ENCODE measurements around the gene CHST15. TPM values are rescaled to one million over a fixed set of nuclear protein-coding genes. Genes with fewer than 3 reads are reported as not detected.

Gene CHST15
- total and polyA plus RNA-seq, 2 of the 4 experiments (the other 2 are of a cell fraction), result 0.14 to 0.18 TPM

GRCh38 chr10:124000792-124001201, 92.6 kb downstream of the CHST15 start:
- Histone ChIP-seq H3K27ac (ENCODE audit: insufficient read depth, low read length) (no peak overlapping the region), H3K56ac (ENCODE audit: extremely low read depth, insufficient read depth, low read length) (no peak overlapping the region), H2AFZ (replicated peaks; ENCODE audit: low read length, poor library complexity) (no peak overlapping the region), H3K23ac (ENCODE audit: low read depth, low read length) (no peak overlapping the region), H3K79me1 (ENCODE audit: low read depth in 1 of 2, low read length in 2 of 2) (no peaks in the 10 kb centered on the region), H3K4me3 (ENCODE audit: insufficient read depth, low read depth, low read length) (no peak overlapping the region), H2AK5ac (ENCODE audit: low read depth, low read length) (no peak overlapping the region), H2BK5ac (ENCODE audit: low read depth, low read length, poor library complexity, severe bottlenecking) (no peak overlapping the region), H4K5ac (ENCODE audit: low read depth, low read length) (no peak overlapping the region), H3K4me1 (ENCODE audit: control insufficient read depth, insufficient read depth, low read length) (0 out of 2 replicates have a peak, but pooled peaks cover 2% of the 10 kb centered on the region), H3K9me3 (ENCODE audit: control insufficient read depth, insufficient read depth, low read length) (no peaks in the 10 kb centered on the region), H2BK20ac (ENCODE audit: low read depth, low read length) (no peak overlapping the region), H3K9me1 (ENCODE audit: insufficient read depth, low read length) (no peaks in the 10 kb centered on the region), H3K14ac (replicated peaks; ENCODE audit: low read depth, low read length) (no peak overlapping the region), H2AK9ac (replicated peaks; ENCODE audit: low read depth, low read length, poor library complexity) (no peak overlapping the region), H3K36me3 (ENCODE audit: control insufficient read depth, insufficient read depth, low read length) (no peaks in the 10 kb centered on the region), H3K27me3 (ENCODE audit: control insufficient read depth, insufficient read depth, low read length) (no peaks in the 10 kb centered on the region), H3K18ac (ENCODE audit: low read depth, low read length) (no peak overlapping the region), H4K8ac (ENCODE audit: low read depth in 2 of 2, low read length in 2 of 2) (no peak overlapping the region), H4K20me1 (ENCODE audit: insufficient read depth, low read length) (no peaks in the 10 kb centered on the region), H3K4me2 (ENCODE audit: low read depth, low read length) (no peak overlapping the region), H3K9ac (ENCODE audit: low read depth, low read length) (no peak overlapping the region), H4K91ac (ENCODE audit: insufficient read depth, low read depth, low read length) (no peak overlapping the region), H3K4ac (ENCODE audit: low read depth, low read length) (no peak overlapping the region), H2BK120ac (ENCODE audit: low read depth, low read length) (no peak overlapping the region), H2BK15ac (ENCODE audit: low read depth, low read length) (no peak overlapping the region)
- dilution Hi-C loops (cut with HindIII; ENCODE audit: low sequenced_read_pairs, unreplicated experiment) (no loop called here), in situ Hi-C loops (cut with MboI; ENCODE audit: low sequenced_read_pairs) (no loop called here), intact Hi-C loops (cut with micrococcal nuclease) (no loop called here)
- no peak for ATAC-seq (ENCODE audit: low read depth)
- ChIA-PET POLR2A (ENCODE audit: unreplicated experiment) (no interaction called here), CTCF (no interaction called here)
- TF ChIP-seq NFE2L2 (IDR thresholded peaks at IDR 0.05; ENCODE audit: low read depth, low read length) (no peak), MAFK (IDR thresholded peaks at IDR 0.05; ENCODE audit: low read depth, low read length) (no peak), CEBPB (IDR thresholded peaks at IDR 0.05; ENCODE audit: low read depth, low read length) (no peak), CHD1 (IDR thresholded peaks at IDR 0.05; ENCODE audit: low read depth, low read length) (no peak), MXI1 (IDR thresholded peaks at IDR 0.05; ENCODE audit: borderline replicate concordance, low read depth, low read length) (no peak), CTCF (conservative IDR thresholded peaks at IDR 0.05; ENCODE audit: low read depth, low read length) (no peak), FOS (IDR thresholded peaks at IDR 0.05; ENCODE audit: low read depth, low read length) (no peak), ELK1 (IDR thresholded peaks at IDR 0.05; ENCODE audit: borderline replicate concordance, low read depth, low read length) (no peak), MAZ (IDR thresholded peaks at IDR 0.05; ENCODE audit: borderline replicate concordance, low read depth, low read length) (no peak), RCOR1 (IDR thresholded peaks at IDR 0.05; ENCODE audit: insufficient replicate concordance, low read length) (no peak), BHLHE40 (IDR thresholded peaks at IDR 0.05; ENCODE audit: low read depth, low read length) (no peak)
- no TSS peak for BruUV-seq (replicated peaks)
- no peak for DNase-seq
- WGBS, 2 experiments (ENCODE audit: extremely low coverage in 2 of 2, insufficient read length in 1 of 2), result 40% methylated on average over 1 of the region's 8 CpGs; no CpG with 5 or more reads in 1 of the 2 experiments

Measured in IMR-90 (cell line).